HT1080 (cell line): ENCODE data around the gene PRTFDC1. TPM values are rescaled to one million over a fixed set of nuclear protein-coding genes. Genes with fewer than 3 reads are reported as not detected.
A peak's percentile ranks its signal among the peaks of the same experiment; 100 is the strongest.
"Not testable (repeated sequence)": the region's sequence is repeated elsewhere in the genome, so short reads cannot be mapped to it uniquely, and the experiment has no call there.

Source experiments
- DNase-seq: peaks from one replicate; pipeline ENCODE4 v3.0.0-alpha.2; 2015; ENCODE audit warnings: low read depth
- total RNA-seq: library from RNA; depleted of rRNA; stranded (reverse); fragments of >200 nt; shearing (Covaris generic); gene quantifications from 2 replicates; pipeline ENCODE4 v1.2.3, GENCODE V29; 2014

PRTFDC1 gene
- total RNA-seq, 1 experiment from 2014 or later: not detected

- DNase-seq: no peak
Measured at GRCh38 chr10:24935504-24936292, 16.7 kb downstream of the PRTFDC1 start.

- DNase-seq: no peak
Measured at GRCh38 chr10:24931236-24931635, 21.2 kb downstream of the PRTFDC1 start.

DNA sequence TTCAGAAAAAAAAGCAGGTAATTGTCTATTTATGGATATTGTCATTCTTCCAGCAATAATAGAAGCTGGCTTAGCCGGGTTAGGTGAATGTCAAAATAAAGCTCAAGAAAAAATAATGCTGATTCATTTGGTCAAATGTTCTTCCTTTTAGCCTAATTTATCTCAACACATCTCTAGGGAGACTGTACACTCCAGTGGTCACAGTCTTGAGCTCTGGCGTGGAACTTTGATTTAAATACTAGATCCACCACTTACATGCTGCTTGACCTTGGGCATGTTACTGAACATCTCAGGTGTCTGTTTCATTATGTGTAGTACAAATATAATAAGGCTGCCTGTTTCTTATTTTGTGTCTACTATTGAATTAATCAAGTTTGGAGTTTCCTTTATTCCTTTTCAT lies 22.0 kb downstream of the PRTFDC1 start:
- DNase-seq: no peak

- no peak for DNase-seq
Measured at GRCh38 chr10:24929904-24930303, 22.5 kb downstream of the PRTFDC1 start.

- DNase-seq: no peak
Measured at GRCh38 chr10:24929056-24929544, 23.3 kb downstream of the PRTFDC1 start.

DNA sequence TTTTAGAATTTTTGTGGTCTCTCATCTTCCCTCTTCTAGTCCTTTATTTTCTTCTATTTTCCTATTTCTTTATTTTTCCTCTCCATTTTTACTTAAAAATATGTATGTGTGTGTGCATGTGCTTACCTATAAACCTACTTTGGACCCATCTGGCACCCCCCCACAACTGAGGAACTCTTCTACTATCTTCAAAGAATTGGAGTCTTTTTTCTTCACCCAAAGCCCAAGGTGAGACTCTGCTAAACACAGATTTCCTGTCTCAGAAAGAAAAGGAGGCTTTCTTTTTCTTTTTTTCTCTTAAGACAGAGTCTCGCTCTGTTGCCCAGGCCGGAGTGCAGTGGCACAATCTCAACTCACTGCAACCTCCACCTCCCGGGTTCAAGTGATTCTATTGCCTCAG lies 24.2 kb downstream of the PRTFDC1 start:
- no peak for DNase-seq

- DNase-seq: no peak
Measured at GRCh38 chr10:24926557-24926956, 25.8 kb downstream of the PRTFDC1 start.

GRCh38 chr10:24925799-24926198 lies 26.6 kb downstream of the PRTFDC1 start:
- DNase-seq: no peak

- DNase-seq: not testable (repeated sequence)
Measured at GRCh38 chr10:24924483-24924882, 27.9 kb downstream of the PRTFDC1 start.

GRCh38 chr10:24922222-24922868 lies 30.1 kb downstream of the PRTFDC1 start:
- not testable (repeated sequence) for DNase-seq

- DNase-seq: peak; percentile 95
Measured at GRCh38 chr10:24920907-24921881, 31.2 kb downstream of the PRTFDC1 start.

DNA sequence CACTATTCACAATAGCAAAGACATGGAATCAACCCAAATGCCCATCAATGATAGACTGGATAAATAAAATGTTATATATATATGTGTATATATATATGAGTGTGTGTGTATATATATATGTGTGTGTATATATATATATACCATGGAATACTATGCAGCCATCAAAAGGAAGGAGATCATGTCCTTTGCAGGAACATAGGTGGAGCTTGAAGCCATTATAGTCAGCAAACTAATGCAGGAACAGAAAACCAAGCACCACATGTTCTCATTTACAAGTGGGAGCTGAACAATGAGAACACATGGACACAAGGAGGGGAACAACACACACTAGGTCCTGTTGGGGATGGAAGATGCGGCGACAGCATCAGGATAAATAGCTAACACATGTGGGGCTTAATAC lies 32.2 kb downstream of the PRTFDC1 start:
- DNase-seq: not testable (repeated sequence)

DNA sequence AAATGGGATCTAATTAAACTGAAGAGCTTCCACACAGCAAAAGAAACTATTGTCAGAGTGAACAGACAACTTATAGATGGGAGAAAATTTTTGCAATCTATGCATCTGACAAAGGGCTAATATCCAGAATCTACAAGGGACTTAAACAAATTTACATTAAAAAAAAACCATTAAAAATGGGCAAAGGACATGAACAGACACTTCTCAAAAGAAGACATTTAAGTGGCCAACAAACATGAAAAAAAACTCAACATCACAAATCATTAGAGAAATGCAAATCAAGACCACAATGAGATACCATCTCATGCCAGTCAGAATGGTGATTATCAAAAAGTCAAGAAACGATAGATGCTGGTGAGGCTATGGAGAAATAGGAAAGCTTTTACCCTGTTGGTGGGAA lies 32.8 kb downstream of the PRTFDC1 start:
- DNase-seq: not testable (repeated sequence)

GRCh38 chr10:24917979-24918378 lies 34.4 kb downstream of the PRTFDC1 start:
- no peak for DNase-seq

GRCh38 chr10:24917493-24917892 lies 34.9 kb downstream of the PRTFDC1 start:
- DNase-seq: no peak

DNA sequence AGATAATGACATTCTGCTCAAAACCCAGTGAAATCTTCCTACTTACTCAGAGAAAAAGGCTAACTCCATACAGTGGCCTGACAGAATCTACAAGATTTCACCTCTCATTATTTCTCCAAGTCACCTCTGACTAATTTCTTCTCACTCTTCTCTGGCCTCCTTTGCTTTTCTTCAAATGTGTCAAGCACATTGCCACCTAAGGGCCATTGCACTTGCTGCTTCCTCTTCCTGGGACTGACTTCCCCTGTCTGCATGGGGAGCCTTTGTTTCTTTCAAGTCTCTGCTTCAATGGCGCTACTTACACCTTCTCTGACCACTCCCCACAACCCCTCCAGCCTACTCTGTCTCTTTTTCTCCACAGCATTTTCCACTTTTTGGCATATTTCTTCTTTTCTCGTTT lies 36.0 kb downstream of the PRTFDC1 start:
- DNase-seq: no peak

DNA sequence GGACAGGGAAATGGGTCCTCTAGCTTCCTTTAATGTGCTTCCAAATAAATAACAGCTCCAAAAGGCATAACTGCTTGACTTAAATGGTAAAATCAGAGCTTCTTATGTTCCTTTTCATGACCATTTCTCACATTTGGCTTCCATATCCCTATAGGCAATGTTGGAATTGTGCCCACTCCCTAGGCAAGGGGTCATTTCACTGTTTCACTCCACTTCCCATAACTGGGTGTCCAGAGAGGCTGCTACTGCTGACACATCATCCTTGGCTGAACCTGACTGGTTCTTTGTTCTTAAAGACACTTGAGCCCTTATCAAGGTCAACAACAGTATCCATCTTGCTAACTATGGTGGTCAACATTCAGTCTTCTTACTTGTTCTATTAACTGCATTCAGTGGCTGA lies 37.1 kb downstream of the PRTFDC1 start:
- no peak for DNase-seq

GRCh38 chr10:24914148-24914547 lies 38.3 kb downstream of the PRTFDC1 start:
- no peak for DNase-seq

DNA sequence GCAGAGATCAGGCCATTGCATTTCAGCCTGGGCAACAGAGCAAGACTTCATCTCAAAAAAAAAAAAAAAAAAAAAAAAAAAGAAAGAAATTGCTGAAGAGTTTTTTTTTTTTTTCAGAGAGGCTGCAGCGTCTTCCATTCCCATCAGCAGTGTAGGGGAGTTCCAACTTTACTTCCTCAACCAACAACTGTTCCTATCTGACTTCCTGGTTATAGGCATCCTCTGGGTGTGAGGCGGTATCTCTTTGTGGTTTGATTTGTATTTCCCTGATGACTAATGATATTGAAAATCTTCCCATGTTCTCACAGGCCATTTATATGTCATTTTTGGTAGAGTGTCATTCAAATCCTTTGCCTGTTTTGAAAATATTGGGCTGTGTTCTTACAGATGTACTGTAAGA lies 40.2 kb downstream of the PRTFDC1 start:
- DNase-seq: peak; percentile 68

DNA sequence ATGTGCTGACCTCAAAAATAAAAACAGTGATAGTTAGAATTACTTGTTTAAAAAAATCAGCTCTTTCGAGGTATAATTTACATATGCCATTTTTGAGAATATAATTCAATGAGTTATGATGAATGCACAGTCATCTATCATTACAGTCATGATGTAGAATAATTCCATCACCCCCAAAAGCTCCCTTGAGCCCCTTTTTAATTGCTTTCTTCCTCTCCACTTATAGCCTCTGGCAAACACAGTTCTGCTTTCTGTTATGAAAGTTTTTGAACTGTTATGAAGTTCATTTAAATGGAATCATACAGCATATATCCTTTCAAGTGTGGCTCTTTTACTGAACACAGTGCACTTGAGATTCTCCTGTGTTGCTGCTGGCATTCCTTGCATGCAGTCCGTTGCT lies 41.4 kb downstream of the PRTFDC1 start:
- DNase-seq: no peak

DNA sequence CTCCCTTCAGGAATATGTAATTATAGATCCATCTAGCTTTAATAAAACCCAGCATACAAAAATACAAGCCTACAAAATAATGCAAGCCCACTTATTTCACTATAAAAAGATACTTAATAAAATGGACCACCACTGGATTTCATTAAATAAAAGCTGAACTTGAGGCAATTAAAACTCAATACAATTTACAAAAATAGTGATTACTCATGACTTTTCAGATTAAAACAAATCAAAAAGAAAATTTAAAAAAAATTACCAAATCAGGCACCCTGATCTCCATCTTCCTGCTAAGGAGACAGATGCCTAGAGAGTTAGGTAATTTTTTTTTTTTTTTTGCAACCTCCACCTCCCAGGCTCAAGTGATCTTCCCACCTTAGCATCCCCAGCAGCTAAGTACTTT lies 41.8 kb downstream of the PRTFDC1 start:
- no peak for DNase-seq
